Mesenchymal stem cell (in vitro differentiated cells and primary cell): ENCODE results near the gene URM1.

Source experiments
- DNase-seq: peaks from one replicate; pipeline ENCODE4 v3.0.0-alpha.2; 2013
- H2AFZ ChIP-seq: one replicate; pipeline ENCODE4 v1.6.1; 2013; ENCODE audit warnings: low read depth, mild to moderate bottlenecking, control low read depth, inconsistent platforms, low read length, moderate library complexity
- H2AK5ac ChIP-seq: 2 replicates; pipeline ENCODE4 v1.6.1; 2013; ENCODE audit warnings: low read length, moderate library complexity, mild to moderate bottlenecking, inconsistent platforms; ENCODE audit not compliant: severe bottlenecking
- H2BK120ac ChIP-seq: one replicate; pipeline ENCODE4 v1.6.1; 2013; ENCODE audit warnings: low read depth, mild to moderate bottlenecking, inconsistent platforms, low read length, moderate library complexity
- H2BK12ac ChIP-seq, 2 experiments: one replicate each; pipeline ENCODE4 v1.6.1; 2013; ENCODE audit warnings: inconsistent platforms in 2 of 2, low read length in 2 of 2, mild to moderate bottlenecking in 2 of 2, moderate library complexity in 2 of 2, control low read depth in 1 of 2
- H2BK15ac ChIP-seq: one replicate; pipeline ENCODE4 v1.6.1; 2013; ENCODE audit warnings: mild to moderate bottlenecking, low read depth, inconsistent platforms; ENCODE audit not compliant: poor library complexity, severe bottlenecking
- H2BK5ac ChIP-seq: 2 replicates; pipeline ENCODE4 v1.6.1; 2013; ENCODE audit warnings: low read depth, mild to moderate bottlenecking, low read length, control low read depth, inconsistent platforms; ENCODE audit not compliant: poor library complexity, severe bottlenecking
- H3K14ac ChIP-seq, 2 experiments: one replicate each; pipeline ENCODE4 v1.6.1; 2013; ENCODE audit warnings: inconsistent platforms in 2 of 2, low read length in 2 of 2, control low read depth in 1 of 2, mild to moderate bottlenecking in 1 of 2, moderate library complexity in 1 of 2
- H3K18ac ChIP-seq, 2 experiments: one replicate each; pipeline ENCODE4 v1.6.1; 2013; ENCODE audit warnings: inconsistent platforms in 2 of 2, low read length in 2 of 2, control low read depth in 1 of 2, low read depth in 1 of 2, mild to moderate bottlenecking in 1 of 2
- H3K23ac ChIP-seq, 2 experiments: one replicate each; pipeline ENCODE4 v1.6.1; 2013; ENCODE audit warnings: inconsistent platforms in 2 of 2, low read length in 2 of 2, mild to moderate bottlenecking in 2 of 2, moderate library complexity in 2 of 2, control low read depth in 1 of 2
- H3K27ac ChIP-seq: 2 replicates; pipeline ENCODE4 v1.5.1; 2013; ENCODE audit warnings: mild to moderate bottlenecking, moderate library complexity, low read length, control low read depth, inconsistent platforms; ENCODE audit not compliant: poor library complexity, severe bottlenecking
- H3K27me3 ChIP-seq, 2 experiments: 2 replicates each; pipeline versions ENCODE4 v1.6.1 to v1.7.0; 2013; ENCODE audit warnings: low read length in 2 of 2, mild to moderate bottlenecking in 2 of 2, moderate library complexity in 2 of 2, control low read depth in 1 of 2, inconsistent platforms in 1 of 2; ENCODE audit not compliant: control insufficient read depth in 1 of 2, insufficient read depth in 1 of 2
- H3K36me3 ChIP-seq, 2 experiments: 2 replicates each; pipeline versions ENCODE4 v1.6.1 to v1.7.0; 2013; ENCODE audit warnings: low read length in 2 of 2, control low read depth in 1 of 2, inconsistent platforms in 1 of 2, low read depth in 1 of 2, mild to moderate bottlenecking in 1 of 2; ENCODE audit not compliant: insufficient read depth in 2 of 2, control insufficient read depth in 1 of 2
- H3K4ac ChIP-seq, 2 experiments: one replicate each; pipeline ENCODE4 v1.6.1; 2013; ENCODE audit warnings: inconsistent platforms in 2 of 2, low read length in 2 of 2, mild to moderate bottlenecking in 2 of 2, moderate library complexity in 2 of 2, control low read depth in 1 of 2, low read depth in 1 of 2
- H3K4me1 ChIP-seq: 2 replicates; pipeline ENCODE4 v1.6.1; 2013; ENCODE audit warnings: low read depth, low read length, control low read depth; ENCODE audit not compliant: control insufficient read depth, insufficient read depth
- H3K4me2 ChIP-seq: 2 replicates; pipeline ENCODE4 v1.6.1; 2013; ENCODE audit warnings: low read length, mild to moderate bottlenecking, inconsistent platforms; ENCODE audit not compliant: poor library complexity, severe bottlenecking
- H3K4me3 ChIP-seq, 2 experiments: 2 replicates each; pipeline versions ENCODE4 v1.5.1 to v1.7.0; 2013; ENCODE audit warnings: low read length in 2 of 2, mild to moderate bottlenecking in 2 of 2, control low read depth in 1 of 2, low read depth in 1 of 2; ENCODE audit not compliant: insufficient read depth in 1 of 2
- H3K79me1 ChIP-seq: replicated peaks from 2 replicates; pipeline ENCODE4 v1.6.1; 2013; ENCODE audit warnings: mild to moderate bottlenecking, control low read depth, low read length, inconsistent platforms; ENCODE audit not compliant: poor library complexity, severe bottlenecking
- H3K9ac ChIP-seq: 2 replicates; pipeline ENCODE4 v1.7.0; 2013; ENCODE audit warnings: mild to moderate bottlenecking, low read length, moderate library complexity
- H3K9me3 ChIP-seq: 2 replicates; pipeline ENCODE4 v1.7.0; 2013; ENCODE audit warnings: mild to moderate bottlenecking, low read length; ENCODE audit not compliant: control insufficient read depth
- H4K8ac ChIP-seq: one replicate; pipeline ENCODE4 v1.6.1; 2013; ENCODE audit warnings: inconsistent platforms, mild to moderate bottlenecking, low read length, moderate library complexity
- H4K91ac ChIP-seq: one replicate; pipeline ENCODE4 v1.6.1; 2013; ENCODE audit warnings: mild to moderate bottlenecking, low read length, inconsistent platforms
- WGBS: methylation state at CpG from one replicate; pipeline ENCODE4 v1.1.7; 2013; ENCODE audit warnings: mixed read lengths; 5-methylcytosine and 5-hydroxymethylcytosine counted together

URM1 gene

GRCh38 chr9:128438343-128439109 lies 67.4 kb downstream of the URM1 start:
- no peaks in the 10 kb centered on the region for H3K9me3 ChIP-seq
- no peak overlapping the region for H3K4me3 ChIP-seq
- H2BK15ac ChIP-seq = no peak overlapping the region
- H3K79me1 ChIP-seq = no peaks in the 10 kb centered on the region
- H3K4me2 ChIP-seq = no peak overlapping the region
- H3K18ac ChIP-seq = no peak overlapping the region
- H3K4ac ChIP-seq = peak overlapping the region in 1 of 2 experiments; percentile 31
- H3K27me3 ChIP-seq = peaks cover 0 to 15% of the 10 kb centered on the region in 2 experiments
- peaks cover 14 to 27% of the 10 kb centered on the region in 2 experiments for H3K36me3 ChIP-seq
- H3K4me1 ChIP-seq = peaks cover 6% of the 10 kb centered on the region
- H2AK5ac ChIP-seq = no peak overlapping the region
- H4K91ac ChIP-seq = no peak overlapping the region
- WGBS = 61% methylated on average over 12 of the region's 12 CpGs
- peak overlapping the region in 1 of 2 experiments; percentile 24 for H2BK12ac ChIP-seq
- H4K8ac ChIP-seq = peak overlapping the region; percentile 78
- H3K23ac ChIP-seq = no peak overlapping the region
- peak; percentile 75 for DNase-seq
- H3K9ac ChIP-seq = no peak overlapping the region
- no peak overlapping the region for H3K14ac ChIP-seq
- no peak overlapping the region for H3K27ac ChIP-seq
- H2BK5ac ChIP-seq = no peak overlapping the region
- no peak overlapping the region for H2BK120ac ChIP-seq
- no peak overlapping the region for H2AFZ ChIP-seq

DNA sequence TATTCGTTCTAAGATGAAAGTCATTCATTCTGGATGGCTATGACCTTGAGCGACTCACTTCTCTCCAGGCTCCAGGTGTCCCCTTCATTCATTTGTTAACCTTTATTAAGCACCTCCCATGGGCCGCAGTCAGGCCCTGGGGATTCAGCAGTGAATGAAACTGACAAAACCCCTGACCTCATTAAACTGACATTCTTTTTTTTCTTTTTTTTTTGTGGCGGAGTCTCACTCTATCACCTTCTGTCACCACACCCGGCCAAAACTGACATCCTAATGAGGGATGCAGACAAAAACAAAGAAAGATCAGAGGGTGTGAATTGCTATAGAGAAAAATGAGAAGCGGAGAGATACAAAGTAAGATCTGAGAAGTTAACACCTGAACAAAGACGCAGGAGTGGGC lies 68.1 kb downstream of the URM1 start:
- Histone ChIP-seq H3K36me3 (peaks cover 14 to 20% of the 10 kb centered on the region in 2 experiments), H3K4ac (no peak overlapping the region), H2AFZ (no peak overlapping the region), H4K8ac (no peak overlapping the region), H3K9me3 (no peaks in the 10 kb centered on the region), H3K27me3 (peaks cover under 1 to 17% of the 10 kb centered on the region in 2 experiments), H3K23ac (no peak overlapping the region), H3K4me2 (no peak overlapping the region), H2BK12ac (no peak overlapping the region), H2BK120ac (no peak overlapping the region), H2AK5ac (no peak overlapping the region), H3K4me3 (no peak overlapping the region), H3K4me1 (peaks cover 6% of the 10 kb centered on the region), H3K18ac (no peak overlapping the region), H4K91ac (no peak overlapping the region), H2BK15ac (no peak overlapping the region), H2BK5ac (no peak overlapping the region), H3K79me1 (no peaks in the 10 kb centered on the region), H3K14ac (no peak overlapping the region), H3K9ac (no peak overlapping the region), H3K27ac (no peak overlapping the region)
- WGBS = 93% methylated on average over 5 of the region's 7 CpGs
- DNase-seq = no peak
